RCC 7860 (cell line): ENCODE results near the gene DOK4.
A peak's percentile ranks its signal among the peaks of the same experiment; 100 is the strongest.

Source experiments
- DNase-seq: peaks from one replicate; pipeline ENCODE4 v3.0.0-alpha.2; 2015; ENCODE audit warnings: low spot score
- FAIRE-seq: peaks from 2 replicates; lab custom pipeline; 2012; peaks lifted over from hg19 to GRCh38; lab: Jason Lieb, UNC

DOK4 gene

DNA sequence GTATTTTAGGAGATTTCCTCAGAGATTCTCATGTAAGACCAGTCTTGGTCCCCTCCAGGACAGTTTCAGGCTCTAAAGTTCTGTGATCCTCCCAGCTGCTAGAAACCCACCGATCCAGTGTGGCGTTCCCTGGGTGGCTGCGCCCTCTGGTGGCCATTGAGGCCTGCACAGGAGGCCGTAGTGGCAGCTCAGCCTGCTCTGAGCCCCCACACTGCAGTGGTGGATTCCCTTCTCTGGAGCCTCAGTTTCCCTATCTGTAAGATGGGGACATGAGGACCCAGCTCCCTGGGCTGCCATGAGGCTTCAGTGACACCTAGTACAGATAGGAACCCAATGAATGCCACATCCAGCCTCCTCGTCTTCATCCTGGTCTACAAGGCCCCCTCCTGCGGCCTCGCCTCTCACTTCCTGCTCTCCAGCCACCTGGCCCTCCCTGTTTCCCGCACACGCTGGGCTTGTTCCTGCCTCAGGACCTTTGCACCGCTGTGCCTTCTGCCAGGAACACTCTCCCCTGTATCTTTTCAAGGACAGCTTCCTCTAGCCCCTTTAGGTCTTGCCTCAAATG lies 33.6 kb upstream of the DOK4 start:
- FAIRE-seq (no peak), DNase-seq (peak; percentile 31)

DNA sequence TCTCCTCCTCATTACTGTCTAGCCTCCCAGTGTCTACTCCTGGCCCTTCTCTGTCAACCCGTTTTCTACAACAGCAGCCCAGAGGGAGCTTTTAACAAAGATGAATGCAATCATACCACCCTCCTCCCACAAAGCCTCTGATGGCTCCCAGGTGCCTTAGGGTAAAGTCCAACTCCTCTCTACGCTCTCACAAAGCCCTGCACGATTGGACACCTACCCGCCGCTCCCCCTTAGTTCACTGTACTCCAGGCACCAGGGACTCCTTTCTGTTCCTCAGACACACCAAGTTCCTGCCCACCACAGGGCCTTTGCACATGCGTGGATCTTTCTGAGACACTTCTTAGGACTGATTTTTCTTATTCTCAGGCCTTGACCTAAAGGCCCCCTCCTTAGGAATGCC lies 32.6 kb upstream of the DOK4 start:
- DNase-seq, result no peak
- FAIRE-seq, result no peak

DNA sequence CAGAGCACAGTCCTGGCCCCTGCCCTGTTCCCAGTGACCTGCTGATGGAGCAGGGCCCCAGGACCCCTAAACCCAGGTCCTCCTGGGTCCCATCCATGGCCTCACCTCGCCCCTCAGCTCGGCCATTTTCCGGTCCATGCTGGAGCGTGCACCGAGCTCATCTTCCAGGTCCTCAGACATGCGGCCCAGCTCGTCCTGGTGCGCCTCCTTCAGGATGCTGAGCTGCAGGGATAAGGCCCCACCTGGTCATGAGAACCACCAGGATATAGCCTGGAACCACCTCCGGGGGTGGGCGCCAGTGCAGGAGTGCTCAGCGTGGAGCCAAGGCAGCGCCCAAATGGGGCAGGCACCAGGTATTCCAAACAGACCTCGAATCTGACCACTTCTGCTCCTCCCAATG lies 32.2 kb upstream of the DOK4 start:
- DNase-seq (no peak), FAIRE-seq (no peak)

DNA sequence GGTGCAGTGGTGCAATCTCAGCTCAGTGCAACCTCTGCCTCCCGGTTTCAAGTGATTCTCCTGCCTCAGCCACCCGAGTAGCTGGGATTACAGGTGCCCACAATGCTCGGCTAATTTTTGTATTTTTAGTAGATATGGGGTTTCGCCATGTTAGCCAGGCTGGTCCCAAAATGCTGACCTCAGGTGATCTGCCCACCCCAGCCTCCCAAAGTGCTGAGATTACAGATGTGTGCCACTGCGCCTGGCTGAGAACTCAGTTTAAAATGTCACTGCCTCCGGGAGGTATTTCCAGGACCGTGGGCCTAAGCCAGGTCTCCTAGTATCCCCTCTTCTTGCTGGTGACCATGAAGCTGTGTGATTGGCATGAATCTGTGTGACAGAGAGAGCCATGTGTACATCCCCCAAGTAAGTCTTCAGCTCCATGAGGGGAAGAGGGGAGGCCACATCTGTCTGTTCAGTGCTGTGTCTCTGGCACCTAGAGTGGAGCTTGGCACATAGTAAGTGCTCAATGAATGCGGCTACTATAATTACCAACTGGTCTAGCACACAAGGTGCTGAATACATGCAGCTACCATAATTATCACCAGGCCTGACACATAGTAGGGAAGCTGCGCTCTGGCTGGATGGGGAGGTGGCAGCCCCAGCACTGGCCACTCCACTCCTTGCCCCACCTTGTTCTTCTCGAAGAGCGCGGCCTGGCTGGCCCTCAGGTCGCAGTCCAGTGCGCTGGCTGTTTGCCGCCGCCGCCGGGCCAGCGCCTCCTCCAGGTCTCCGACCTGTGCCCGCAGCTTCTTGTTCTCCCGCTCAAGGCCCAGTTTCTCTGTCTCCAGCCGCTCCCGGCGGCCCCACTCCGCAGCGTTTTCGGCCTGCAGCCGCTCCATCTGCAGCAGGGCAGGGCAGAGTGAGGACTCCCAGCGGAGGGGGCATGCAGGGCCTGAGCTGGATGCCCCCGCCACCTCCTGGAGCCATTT lies 31.4 kb upstream of the DOK4 start:
- no peak for FAIRE-seq
- DNase-seq, result no peak

DNA sequence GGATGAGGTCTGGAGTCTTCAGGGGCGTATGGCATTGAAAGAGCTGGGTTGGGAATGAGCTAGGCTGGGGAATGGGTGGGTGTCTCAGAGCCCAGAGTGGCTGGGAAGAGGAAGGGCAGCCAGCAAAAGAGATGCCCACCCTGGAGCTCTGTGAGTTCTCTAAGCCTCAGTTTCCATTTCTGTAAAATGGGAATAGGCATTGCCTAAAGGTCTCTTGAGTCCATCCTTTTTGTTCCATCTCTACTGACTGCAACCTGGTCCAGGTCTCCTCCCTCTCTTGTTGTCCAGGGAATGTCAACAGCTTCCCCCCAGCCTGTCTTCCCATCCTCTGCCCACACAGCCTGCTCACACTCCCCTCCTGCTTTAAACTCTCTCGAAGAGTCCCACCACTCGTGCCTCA lies 30.5 kb upstream of the DOK4 start:
- DNase-seq, result no peak
- FAIRE-seq, result no peak

DNA sequence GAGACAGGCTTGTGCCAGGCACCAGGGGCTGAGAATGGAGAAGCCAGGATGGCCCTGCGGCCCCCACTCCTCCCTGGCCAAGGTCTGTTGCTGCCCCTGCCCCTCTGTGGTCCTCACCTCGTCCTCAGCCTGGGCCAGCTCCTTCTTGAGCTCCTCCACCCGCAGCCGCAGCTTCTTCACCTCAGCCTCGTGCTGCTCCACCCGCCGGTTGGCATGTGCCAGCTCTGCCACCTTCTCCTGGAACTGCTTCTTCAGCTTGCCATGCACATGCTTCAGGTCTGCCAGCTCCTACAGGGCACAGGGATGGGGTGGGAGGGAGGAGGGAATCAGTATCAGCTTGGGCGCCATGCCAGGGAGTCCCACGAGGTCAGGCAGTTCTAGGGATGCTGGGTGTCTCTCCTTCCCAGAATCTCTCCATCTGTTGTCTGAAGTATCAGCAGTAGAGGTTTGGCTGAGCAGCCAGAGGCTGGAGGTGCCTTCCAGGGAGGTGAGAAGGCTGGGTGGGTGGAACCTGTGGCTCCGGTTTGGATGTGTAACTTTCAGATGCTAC lies 30.0 kb upstream of the DOK4 start:
- DNase-seq (no peak), FAIRE-seq (no peak)

DNA sequence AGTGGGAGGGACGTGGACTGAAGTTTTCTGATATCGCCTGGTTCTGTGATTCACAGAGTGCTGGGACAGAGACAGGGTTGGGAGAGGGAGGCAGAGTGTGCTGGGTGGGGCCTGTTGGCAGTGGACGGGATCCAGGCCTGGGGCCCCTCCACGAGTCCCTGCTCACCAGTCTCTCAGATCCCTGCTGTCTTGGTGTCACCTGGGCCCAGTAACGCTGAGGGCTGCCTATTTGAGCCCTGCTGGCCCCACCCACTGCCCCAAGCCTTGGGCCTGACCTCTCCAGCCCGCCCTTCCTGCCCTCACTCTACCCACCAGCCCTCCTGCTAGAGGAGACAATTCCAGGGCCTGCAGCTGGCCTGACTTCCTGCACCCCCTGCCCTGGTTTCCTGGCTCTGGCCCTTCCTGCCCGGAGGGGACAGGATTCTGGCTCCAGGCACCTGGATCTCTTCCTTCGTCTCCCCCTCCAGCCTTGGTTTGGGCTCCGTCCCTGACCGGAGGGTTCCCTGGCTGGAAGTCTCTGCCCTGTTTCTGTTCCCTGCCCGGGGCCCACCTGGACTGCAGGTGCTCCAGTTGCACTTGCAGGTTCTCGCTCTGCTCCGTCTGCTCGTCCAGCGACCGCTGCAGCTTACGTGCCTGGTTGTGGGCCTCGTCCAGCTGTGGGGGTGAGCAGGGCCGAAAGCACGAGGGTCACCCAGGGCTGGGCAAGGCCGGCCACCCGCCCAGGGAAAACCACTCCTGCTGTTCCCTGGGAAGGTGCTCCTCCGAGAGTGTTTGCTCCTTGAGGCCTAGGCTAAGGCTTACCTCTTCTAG lies 28.7 kb upstream of the DOK4 start:
- FAIRE-seq (no peak), DNase-seq (no peak)

DNA sequence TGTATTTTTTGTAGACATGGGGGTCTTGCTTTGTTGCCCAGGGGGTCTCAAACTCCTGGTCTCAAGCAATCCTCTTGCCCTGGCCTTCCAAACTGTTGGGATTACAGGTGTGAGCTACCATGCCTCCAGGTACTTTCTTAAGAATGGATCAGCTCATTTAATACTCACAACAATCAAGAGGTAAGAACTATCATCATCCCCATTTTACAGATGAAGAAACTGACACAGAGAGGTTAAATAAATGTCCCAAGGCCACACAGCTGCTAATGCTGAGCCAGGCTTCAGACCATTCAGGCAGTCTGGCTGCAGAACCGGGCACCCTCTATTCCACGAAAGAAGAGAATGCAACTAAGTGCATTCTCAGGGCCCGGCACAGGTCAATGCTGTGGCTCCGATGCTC lies 28.1 kb upstream of the DOK4 start:
- DNase-seq (no peak), FAIRE-seq (no peak)

DNA sequence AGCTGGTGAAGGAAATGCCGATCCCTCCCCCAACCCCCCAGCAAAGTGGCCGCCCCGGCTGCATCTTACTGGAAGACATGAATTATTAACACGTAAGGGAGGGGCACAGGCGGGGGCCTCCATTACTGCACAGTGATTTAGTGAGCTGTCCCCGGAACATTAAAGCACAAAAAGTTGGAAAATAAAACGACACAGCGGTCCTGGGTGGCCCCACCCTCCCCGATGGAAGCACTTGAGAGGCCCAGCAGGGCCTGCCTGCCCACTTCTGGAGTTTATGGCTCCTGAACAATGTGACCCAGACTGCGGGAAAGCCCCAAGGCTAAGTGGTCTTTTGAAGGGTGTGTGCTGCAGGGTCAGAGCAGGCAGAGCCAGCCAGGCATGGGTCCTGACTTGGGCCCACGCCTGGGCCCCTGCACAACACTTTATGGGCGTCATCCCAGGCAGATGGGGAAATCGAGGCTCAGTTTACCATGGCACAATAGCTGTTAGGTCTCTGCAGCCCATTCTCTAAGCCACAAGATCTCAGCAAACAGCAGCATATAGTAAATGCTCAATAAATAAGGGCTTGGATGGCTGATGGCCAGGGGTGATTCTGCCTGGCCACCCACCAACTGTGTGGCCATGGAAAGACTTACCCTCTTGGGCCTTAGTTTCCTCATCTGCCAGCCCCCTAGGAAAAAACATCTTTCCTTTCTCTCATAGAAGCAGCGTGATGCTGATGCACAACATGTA lies 27.2 kb upstream of the DOK4 start:
- DNase-seq (peak; percentile 17), FAIRE-seq (no peak)

DNA sequence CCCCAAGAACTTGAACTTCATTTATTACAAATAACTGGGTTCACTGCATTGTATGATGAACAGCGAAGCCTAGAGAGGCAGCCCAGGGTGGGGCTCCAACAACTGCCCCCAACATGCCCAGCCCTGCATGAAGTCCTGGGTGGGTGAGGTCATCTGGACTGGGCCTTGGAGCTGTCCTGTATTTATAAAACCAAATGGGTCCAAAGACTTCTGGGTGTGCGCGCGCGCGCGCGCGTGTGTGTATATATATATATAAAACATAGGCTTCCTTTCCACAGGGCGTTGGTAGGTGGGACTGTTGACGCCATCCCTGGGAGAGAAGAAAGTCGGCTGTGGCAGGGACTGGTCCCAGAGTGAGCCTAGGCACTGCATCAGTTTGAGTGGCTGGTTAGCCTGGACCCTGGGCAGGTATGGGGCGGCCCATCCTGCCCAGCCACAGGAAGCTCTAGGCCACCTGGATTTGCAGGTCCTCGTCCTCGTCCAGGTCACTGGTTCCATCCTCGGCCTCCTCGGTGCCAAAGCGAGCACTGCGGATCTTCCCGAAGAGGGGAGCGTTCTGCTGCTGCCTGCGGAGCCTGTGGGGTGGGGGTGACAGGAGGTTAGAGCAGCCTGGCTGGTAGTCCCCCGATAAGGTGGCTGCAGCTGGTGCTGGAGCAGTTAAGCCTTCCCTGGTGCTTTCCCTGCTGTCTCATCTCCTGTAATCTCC lies 26.2 kb upstream of the DOK4 start:
- FAIRE-seq (no peak), DNase-seq (no peak)

DNA sequence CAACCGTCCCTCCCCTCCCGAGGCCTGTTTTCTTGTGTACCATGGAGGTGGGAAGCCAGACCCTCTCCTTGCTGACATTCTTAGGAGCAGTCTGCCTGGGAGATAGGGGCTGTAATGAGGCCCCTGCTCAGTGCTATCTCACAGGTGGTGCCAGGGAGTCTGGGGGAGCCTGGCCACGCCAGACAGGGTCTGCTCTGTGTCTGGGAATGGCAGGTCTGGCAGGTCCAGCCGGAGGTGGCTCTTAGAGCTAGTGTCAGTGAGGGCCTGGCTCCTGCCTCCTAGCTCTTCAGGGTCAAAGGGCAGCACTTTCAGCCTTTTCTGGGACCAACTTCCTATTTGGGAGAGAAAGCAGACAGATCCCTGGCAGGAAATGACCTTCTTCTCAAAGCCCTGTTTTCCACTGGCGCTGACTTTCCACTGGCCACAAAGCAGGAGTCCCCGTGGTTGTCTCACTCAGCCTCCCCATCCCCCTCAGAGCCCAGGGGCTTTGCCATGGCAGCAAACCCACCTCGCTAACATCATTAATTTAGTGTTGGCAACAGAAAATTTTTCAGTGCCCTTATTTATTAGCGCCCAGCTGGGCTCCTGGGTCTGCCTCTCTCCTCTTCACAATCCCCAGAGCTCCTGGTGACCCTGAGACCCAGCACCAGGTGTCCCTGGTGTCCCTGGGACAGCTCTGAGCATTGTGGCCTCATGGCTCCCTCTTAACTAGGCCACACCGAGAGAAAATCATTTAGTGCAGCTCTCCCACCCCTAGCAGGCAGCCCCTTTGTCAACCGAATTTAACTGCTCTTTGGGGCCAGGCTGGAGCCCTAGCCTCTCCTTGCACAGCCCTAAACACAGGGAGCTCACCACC lies 24.0 kb upstream of the DOK4 start:
- FAIRE-seq, result no peak
- no peak for DNase-seq

DNA sequence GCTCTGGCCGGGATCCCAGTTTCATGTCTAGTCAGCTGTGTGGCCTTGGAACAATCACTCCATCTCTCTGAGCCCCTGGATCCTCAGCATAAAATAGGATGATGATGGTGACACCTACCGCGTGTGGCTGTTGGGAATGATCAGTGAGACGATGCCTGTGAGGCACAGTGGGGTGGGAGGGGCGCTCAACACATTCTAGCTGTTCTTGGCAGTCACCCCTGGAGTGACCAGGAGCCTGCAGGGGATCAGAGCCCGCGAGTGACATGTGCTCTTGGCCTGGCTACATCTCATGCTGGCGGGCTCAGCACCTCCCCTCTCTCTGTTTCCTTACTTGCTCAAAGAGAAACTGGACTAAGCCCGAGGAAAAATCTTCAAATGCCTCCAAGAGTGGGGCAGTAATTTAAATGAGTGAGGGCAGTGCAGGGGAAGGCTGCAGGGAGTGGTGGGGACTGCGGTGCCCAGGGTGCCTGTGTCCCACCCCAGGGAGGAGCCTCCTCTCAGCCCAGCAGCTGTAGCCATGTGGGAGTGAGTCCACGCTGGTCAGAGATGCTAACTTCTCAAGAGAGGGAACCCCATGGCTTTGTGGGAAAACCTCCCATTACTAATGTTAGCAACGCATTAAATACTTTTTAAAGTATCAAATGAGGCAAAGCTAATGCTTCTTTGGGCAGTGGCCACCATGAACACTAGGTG lies 23.1 kb upstream of the DOK4 start:
- DNase-seq, result no peak
- no peak for FAIRE-seq

DNA sequence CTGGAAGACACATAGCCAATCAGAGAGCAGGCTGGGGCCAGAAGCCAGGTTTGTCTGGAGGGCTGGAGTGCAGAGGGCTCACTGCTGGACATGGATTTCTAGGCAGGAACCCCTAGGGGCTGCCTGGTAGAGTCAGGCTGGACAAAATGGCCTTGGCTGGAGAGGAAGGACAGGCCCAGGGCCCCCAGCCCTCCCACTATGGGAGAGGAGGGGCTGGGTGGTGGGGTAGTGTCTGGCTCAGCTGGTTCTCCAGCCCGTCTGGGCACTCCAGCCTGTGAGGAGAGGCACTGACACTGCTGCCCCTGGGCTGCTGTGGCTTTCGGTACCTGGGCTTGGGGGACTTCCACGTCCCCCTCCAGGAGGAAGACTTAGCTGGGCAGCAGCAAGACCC lies 21.7 kb upstream of the DOK4 start:
- DNase-seq, result no peak
- no peak for FAIRE-seq

DNA sequence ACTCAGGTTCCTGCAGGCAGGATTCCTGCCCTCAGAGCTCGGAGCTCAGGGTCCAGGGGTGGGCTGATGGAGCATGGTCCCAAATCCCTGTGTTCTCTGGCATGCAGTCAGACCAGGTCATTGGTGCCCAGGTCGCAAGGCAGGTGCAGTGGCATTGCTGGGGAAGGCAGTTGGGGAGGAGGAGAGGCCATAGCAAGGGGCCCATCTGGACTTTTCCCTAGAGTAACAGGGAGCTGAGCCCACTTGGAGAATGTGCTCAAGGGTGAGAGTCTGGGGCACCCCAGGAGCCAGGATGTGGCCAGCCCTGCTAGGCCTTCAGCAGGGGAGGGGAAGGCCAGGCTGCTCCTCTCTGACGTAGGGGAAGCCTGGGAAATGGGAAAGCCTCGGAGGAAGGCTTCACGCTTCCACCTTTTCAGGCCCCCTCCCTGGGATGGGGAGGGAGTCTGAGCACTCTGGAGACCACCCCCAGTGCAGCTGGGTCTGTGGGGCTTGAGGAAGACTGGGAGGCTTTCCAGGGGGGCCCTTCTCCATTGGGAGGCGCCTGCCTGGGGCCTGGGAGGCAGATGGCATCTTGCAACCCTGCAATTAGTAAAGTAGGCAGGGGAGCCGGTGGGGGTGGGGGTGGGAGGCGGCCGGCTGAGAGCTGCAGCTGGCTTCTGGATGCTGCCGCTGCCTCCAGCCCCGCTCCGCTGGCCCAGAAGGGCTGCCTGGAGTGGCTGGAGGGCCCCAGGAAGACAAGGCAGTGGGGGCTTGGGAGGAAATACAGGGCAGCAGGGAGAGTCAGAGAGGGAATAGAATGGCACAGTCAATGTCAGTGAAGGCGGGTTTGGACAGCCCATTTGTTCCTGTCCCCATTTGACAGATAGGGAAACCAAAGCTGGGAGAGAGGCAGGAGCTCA lies 21.1 kb upstream of the DOK4 start:
- DNase-seq (no peak), FAIRE-seq (no peak)

DNA sequence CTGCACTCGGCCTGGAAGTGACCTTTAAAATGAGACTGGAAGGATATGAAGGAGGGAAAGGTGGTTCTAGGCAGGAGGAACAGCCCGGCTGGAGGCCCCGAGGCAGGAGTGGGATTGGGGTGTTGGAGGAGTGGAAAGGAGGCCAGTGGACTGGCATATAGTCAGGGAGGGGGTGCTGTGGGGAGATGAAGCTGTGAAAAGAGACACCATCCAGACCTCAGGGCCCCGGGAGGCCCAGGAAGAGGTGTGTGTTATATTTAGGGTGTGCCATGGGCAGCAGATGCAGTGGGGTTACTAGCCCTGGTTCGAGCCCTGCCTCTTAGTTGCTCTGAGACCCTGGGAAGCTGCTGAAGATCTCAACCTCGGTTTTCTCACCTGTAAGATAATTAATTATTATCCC lies 18.9 kb upstream of the DOK4 start:
- DNase-seq, result no peak
- FAIRE-seq, result no peak

DNA sequence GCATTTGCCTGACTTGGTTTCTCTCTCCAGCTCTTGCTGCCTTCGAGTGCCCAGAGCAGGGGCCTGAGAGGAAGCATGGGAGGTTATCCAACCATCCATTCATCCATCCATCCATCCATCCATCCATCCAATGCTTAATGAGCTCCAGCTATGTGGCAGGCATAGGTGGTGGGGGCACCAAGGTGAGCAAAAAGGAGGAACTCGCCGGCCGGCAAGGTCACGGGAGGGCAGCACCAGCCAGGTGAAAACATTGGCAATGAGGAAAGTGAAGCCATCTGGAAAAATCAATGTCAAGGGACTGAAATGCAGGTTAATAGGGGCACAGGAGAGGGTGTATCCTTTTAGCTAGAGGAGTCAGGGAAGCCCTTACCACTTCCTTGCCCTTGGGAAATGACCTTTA lies 18.2 kb upstream of the DOK4 start:
- FAIRE-seq (no peak), DNase-seq (no peak)

DNA sequence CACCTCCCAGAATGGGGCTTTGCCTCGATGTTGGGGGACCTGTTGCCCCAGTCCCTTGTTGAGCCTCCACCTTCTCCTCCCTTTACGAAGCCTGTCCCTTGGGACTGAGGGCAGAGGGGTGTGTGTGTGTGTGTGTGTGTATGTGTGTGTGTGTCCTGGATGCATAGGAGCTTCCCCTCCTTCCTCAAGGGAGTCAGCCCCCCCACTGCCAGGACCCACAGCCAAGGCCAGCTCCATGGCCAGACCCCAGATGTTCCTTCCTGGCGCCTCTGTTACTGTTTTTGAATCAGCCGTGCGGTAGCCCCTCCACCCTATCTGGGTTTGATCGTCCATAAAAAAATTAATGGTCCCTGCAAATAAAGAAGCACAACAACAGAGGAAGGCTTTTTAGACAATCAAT lies 17.7 kb upstream of the DOK4 start:
- no peak for FAIRE-seq
- no peak for DNase-seq

DNA sequence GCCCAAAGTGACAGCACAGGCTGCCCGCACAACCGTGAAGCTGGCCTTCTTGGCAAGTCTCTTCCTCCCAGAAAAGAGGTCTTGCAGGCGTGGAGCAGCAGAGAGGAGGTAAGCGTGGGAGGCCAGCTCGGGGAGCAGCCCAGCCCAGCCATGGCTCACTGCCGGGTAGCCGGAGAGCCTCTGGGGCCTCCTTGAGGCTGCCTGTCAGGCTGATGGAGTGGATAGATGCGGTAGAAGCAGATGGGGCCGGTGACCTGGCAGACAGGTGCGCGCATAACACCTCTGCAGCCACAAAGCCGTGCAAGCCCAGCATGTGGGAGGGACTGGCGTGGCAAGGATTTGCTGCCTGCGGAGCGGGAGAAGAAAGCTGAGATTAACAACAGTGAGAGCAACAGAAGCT lies 17.1 kb upstream of the DOK4 start:
- FAIRE-seq (no peak), DNase-seq (no peak)
